ENCODE results near the gene TNFRSF8. TPM values are rescaled to one million over a fixed set of nuclear protein-coding genes. Genes with fewer than 3 reads are reported as not detected.

Gene TNFRSF8
- total and polyA plus RNA-seq, 2 donors (not counting 1 experiment from before 2014, with no cell fraction given): 0.36 to 0.57 TPM

GRCh38 chr1:12173631-12174121 is 110.6 kb downstream of the TNFRSF8 start:
- TF ChIP-seq CTCF (IDR thresholded peaks at IDR 0.05) (no peak), EZH2 (IDR thresholded peaks at IDR 0.05; ENCODE audit: borderline replicate concordance, insufficient read depth, low read depth, low read length, poor library complexity, severe bottlenecking) (no peak)

More at GRCh38 chr1:12173631-12174121, 110.6 kb downstream of the TNFRSF8 start:
- Mint-ChIP-seq H3K27ac (peak overlapping the region; percentile 88), H3K4me3 (peak overlapping the region; percentile 83), H3K27me3 (no peaks in the 10 kb centered on the region), H3K9me3 (ENCODE audit: insufficient read depth) (no peaks in the 10 kb centered on the region), H3K4me1 (peaks cover 86% of the 10 kb centered on the region)
- Histone ChIP-seq H4K20me1 (ENCODE audit: control insufficient read depth, insufficient read depth, low read length, poor library complexity, severe bottlenecking) (peaks cover 77% of the 10 kb centered on the region), H3K9me3 (ENCODE audit: control extremely low read depth in 1 of 3, control insufficient read depth in 2 of 3, insufficient read depth in 1 of 3, low read length in 2 of 3) (no peaks in the 10 kb centered on the region), H3K4me3 (ENCODE audit: control extremely low read depth in 1 of 5, extremely low read depth in 1 of 5, insufficient read depth in 1 of 5, low read depth in 2 of 5, low read length in 4 of 5) (no peak overlapping the region), H3K4me2 (replicated peaks; ENCODE audit: low read depth, low read length, poor library complexity, severe bottlenecking) (peak overlapping the region; percentile 37), H3K9ac (ENCODE audit: low read length) (no peak overlapping the region), H3K27me3 (replicated peaks in 1 of 4; ENCODE audit: control extremely low read depth in 1 of 4, control insufficient read depth in 3 of 4, insufficient read depth in 4 of 4, low read length in 3 of 4) (no peaks in the 10 kb centered on the region), H3K36me3 (replicated peaks in 1 of 2; ENCODE audit: control extremely low read depth in 1 of 2, control insufficient read depth in 1 of 2, extremely low read depth in 1 of 2, insufficient read depth in 2 of 2, low read length in 1 of 2) (peaks cover 0 to 19% of the 10 kb centered on the region in 2 experiments), H3K79me2 (ENCODE audit: control insufficient read depth, insufficient read depth, low read length) (peaks cover 82% of the 10 kb centered on the region), H3K4me1 (ENCODE audit: control insufficient read depth in 2 of 2, insufficient read depth in 2 of 2, low read length in 2 of 2) (peaks cover 37 to 79% of the 10 kb centered on the region in 2 donors), H2AFZ (ENCODE audit: insufficient read depth, low read depth, low read length, poor library complexity, severe bottlenecking) (no peak overlapping the region), H3K27ac (ENCODE audit: low read length in 2 of 2) (peak overlapping the region; percentile 21 to 49)
- POLR2A ChIA-PET: interaction anchor here (0.6 to 1.1 kb wide), 3 partner anchors 11 to 23 kb away, joined by 3 to 4 read pairs (median 4); no protein-coding TSS in a partner anchor
- DNase-seq (peak; percentile 90), ATAC-seq (ENCODE audit: low read depth) (peak; percentile 80)
- 34% methylated on average over 8 of the region's 11 CpGs for WGBS (ENCODE audit: insufficient coverage)
- CTCF ChIA-PET: interaction anchor here (1.0 to 8.4 kb wide), 5 partner anchors 11 to 49 kb away, joined by 3 to 48 read pairs (median 4); no protein-coding TSS in a partner anchor
- intact Hi-C loops (cut with micrococcal nuclease): no loop called here
